HG03159 (cell line): Measurements from ENCODE around the gene AK2.
A peak's percentile ranks its signal among the peaks of the same experiment; 100 is the strongest.
"Not testable (repeated sequence)": the region's sequence is repeated elsewhere in the genome, so short reads cannot be mapped to it uniquely, and the experiment has no call there.

ENCODE experiments used
- ATAC-seq: cut with Tn5 transposase; IDR thresholded peaks from one replicate; pipeline ENCODE4 v1.9.1; 2021; ENCODE audit warnings: mild to moderate bottlenecking, moderate library complexity; ENCODE audit not compliant: unreplicated experiment

The AK2 gene

GRCh38 chr1:33036526-33037503 is at the start of gene AK2:
TSS of gene AK2 (minus strand) at chr1:33036883. CDS start at chr1:33036828, 55 bp downstream.
- ATAC-seq = peak; percentile 99

- ATAC-seq = no peak
These were observed 49.7 kb upstream of the AK2 start for GRCh38 chr1:33086384-33086850.

DNA sequence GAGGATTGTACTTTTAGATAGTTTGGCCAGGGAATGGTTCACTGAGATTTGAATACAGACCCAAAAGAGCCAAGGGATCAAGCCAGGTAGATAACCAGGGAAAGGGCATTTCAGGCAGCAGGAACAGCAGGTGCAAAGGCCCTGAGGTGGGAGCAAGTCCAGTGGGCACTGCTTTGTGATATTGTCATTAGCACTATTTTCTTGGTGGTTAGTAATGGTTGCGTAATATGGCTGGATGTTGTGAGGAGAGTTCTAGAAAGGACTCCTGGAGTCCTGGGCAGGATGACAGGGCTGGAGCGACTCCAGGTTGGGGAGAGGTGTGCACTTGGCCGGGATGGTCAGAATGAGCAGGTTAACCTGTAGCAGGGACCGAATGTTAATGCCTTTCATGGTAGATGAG is 48.6 kb upstream of the AK2 start:
- no peak for ATAC-seq

DNA sequence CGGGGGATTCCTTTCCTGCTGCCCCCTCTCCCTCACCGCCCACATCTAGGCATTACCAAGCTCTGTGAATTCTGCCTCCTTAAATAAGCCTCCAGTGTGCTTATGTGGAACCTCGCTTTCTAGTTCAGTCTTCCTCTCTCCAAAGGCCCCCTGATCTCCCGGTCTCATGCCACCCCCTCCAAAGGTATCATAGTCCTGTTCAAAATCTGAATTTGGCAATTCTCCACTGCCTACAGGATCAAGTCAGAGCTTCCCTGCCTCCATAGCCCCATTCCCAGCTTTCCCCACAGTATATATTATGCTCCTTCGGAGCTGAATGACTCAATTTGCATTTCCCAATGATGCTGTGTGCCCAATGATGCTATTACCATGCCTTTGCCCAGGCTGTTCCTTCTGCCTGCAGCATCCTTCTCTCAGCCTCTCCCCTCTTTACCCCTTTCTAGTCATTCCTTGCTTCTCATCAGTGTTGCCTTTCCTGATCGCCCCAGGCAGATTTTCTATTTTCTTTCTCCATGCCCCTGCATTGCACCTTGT is 46.0 kb upstream of the AK2 start:
- no peak for ATAC-seq

DNA sequence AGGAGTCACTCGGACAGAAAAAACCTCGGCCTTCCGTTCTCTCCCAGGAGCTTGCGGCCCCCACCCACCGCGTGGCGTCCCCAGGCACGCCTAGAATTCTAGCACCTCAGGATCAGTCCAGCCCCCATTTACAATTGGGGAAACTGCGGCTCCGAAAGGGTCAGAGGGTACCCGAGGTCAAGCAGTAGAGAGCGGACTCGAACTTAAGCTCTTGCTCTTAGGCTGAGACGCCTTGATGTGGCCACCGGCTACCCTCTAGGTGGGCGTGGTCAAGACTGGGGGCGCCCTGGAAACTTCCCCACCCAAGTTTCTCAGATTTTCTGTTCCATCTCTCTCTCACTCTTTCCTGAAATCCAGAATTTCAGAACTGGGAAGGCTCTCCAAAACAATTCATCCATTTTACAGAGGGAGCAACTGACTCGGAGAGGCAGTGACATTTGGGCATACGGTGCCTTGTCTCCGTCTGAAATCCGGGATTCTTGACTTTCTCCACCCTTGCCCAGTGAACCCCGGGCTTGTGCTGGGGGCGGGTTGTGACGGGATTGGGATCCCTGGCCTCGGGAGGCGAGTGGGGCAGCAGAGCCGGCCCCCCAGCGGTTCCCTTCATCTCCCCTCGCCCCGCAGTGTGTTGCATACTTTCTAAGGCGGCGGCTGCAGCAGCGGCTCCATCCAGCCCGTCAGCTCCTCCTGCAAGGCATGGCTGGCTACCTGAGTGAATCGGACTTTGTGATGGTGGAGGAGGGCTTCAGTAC is 45.0 kb upstream of the AK2 start:
- ATAC-seq = no peak

- peak; percentile 96 for ATAC-seq
These were observed 44.3 kb upstream of the AK2 start, which contains the start of gene AZIN2 for GRCh38 chr1:33080885-33081553. TSS of gene AZIN2 (plus strand) at chr1:33081153. CDS start at chr1:33082250, 1,097 bp downstream.

DNA sequence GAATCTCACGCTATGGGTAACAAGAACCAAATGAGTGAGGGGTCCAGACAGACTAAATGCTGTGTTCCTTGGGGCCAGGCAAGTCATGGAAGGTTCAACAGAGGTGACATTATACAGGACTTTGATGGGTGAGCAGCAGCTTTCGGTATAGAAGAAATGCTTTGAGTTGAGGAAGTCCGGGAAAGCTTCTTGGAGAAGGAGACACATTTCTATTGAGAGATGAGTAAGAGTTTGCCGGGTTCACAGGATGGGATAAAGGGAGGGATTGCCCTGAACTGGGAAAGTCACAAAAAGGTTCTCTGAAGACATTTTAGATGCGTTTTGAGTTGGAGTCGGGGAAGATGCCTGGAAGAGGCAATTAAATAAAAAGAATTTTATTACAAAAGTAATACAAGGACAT is 43.7 kb upstream of the AK2 start:
- no peak for ATAC-seq

DNA sequence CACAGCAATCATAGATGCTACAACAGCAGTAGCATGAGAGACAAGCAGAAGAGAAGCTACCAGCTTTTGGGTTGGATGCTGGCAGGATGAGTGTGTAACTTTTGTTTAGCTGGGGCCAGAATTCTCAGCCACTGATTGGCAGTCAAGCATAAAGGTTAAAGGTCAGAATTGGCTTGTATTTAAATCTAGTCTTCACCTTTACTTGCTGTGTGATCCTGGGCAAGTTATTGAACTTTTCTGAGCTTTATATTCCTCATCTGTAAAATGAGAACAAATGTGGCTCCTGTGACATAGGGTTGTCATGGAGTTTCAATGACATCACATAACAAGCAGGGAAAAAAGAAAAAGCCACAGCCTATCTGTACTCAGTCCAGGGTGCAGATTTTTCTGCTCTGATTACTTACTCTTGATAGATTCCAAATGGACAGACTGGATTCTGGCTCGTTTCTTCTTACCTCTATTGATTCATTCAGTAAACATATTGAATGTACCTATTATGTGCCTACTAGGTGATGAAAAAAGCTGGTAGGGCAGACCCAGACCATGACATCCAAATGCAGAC is 41.4 kb upstream of the AK2 start:
- ATAC-seq = no peak

GRCh38 chr1:33074193-33074945 is 37.7 kb upstream of the AK2 start:
- ATAC-seq = no peak

GRCh38 chr1:33072707-33073106 is 36.0 kb upstream of the AK2 start:
- no peak for ATAC-seq

GRCh38 chr1:33070628-33071027 is 33.9 kb upstream of the AK2 start:
- no peak for ATAC-seq

DNA sequence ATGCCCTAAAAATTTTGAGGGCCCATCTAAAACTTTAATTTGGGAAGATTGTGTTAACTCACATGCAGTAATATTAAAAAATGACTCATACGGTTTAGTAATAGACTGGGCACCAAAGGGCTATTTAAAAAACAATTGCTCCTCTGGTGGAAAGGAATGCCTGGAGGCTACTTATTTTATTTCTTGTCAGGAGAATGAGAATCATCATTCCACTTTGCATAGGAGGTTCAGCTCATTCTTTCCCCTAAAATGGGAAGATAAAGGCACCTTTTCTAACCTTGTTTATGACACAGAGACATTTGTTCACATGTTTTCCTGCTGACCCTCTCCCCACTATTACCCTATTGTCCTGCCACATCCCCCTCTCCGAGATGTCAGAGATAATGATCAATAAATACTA is 31.4 kb upstream of the AK2 start:
- ATAC-seq = not testable (repeated sequence)

GRCh38 chr1:33066477-33066876 is 29.8 kb upstream of the AK2 start:
- not testable (repeated sequence) for ATAC-seq

- ATAC-seq = no peak
These were observed 28.6 kb upstream of the AK2 start for GRCh38 chr1:33065301-33065700.

DNA sequence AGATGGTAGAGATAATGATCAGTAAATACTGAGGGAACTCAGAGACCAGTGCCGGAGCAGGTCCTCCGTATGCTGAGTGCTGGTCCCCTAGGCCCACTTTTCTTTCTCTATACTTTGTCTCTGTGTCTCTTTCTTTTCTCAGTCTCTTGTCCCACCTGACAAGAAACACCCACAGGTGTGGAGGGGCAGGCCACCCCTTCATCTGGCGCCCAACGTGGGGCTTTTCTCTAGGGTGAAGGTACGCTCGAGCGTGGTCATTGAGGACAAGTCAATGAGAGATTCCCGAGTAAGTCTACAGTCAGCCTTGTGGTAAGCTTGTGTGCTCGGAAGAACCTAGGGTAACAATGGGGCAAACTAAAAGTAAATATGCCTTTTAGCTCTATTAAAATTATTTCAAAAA is 27.6 kb upstream of the AK2 start:
- ATAC-seq = not testable (repeated sequence)

DNA sequence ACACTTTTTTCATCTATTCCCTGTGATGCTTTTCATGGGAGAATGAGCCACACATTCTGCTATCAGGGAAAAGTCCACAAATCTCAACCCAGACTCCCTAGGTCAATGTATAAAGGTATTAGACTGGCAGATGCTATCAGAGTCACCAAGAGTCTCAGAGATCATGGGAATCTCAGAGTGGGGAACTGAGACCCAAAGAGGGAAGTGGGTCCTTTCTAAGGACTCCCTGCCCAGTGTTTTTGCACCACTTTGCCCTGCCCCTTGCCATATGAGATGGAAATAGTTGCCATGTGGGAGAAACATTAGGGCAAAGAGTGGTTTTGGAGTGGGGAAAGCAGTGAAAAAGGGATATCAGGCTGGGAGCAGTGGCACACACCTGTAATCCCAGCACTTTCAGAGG is 25.2 kb upstream of the AK2 start:
- ATAC-seq = no peak

DNA sequence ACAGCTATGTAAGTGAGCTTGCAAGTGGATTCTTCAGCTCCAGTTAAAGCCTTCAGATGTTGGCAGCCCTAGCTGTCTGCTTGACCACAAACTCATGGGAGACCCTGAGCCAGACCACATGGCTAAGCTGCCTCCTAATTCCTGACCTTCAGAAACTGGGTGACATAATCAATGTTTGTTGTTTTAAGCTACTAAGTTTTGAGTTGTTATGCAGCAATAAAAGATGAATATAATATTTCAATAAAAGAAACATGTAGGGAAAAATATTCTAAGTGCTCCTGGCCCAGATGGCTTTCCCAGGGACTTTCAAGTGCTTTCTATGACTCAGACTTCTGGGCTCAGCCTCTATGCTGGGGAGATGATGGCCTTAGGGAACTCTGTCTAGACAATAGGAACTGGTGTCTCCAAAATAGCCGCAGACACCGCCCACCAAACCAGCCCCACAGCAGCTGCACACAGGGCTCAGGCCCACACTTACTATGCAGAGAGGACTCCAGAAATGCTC is 23.9 kb upstream of the AK2 start:
- no peak for ATAC-seq

DNA sequence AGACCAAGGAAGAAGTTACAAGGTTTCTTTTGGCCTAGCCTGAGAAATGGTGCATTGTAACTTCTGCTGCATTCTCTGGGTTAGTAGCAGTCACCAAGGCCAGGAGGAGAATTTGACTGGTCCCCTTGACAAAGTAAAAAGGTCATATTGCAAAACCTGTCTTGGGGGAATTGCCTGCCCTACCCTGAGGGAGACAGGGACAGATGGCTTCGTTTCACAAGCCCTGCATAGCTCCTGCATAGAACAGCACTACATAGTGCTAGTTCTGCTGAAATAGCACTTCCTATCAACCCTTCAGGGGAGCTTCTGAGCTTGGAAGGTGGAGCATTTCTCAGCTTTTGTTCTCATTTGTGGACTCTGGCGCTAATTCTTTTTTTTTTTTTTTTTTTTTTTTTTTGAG is 20.4 kb upstream of the AK2 start:
- no peak for ATAC-seq

GRCh38 chr1:33056426-33056825 is 19.7 kb upstream of the AK2 start:
- ATAC-seq = no peak
